Stimulated activated CD4-positive, alpha-beta T cell treated with anti-CD3 and anti-CD28 coated beads, TNF-alpha, amount 100 ng/mL, for 1 hour (primary cell): Measurements from ENCODE around the gene ZNF407.

ENCODE experiments used
- DNase-seq, 3 donors: peaks; one replicate each; pipeline ENCODE4 v3.0.0-alpha.2; 2020; ENCODE audit warnings: low read depth in 3 of 3, low spot score in 1 of 3

The ZNF407 gene

GRCh38 chr18:74784752-74785151, 187.1 kb downstream of the ZNF407 start:
- DNase-seq = no peak

- no peak for DNase-seq
Measured at GRCh38 chr18:74785632-74786031, 188.0 kb downstream of the ZNF407 start.

GRCh38 chr18:74788657-74789056, 191.0 kb downstream of the ZNF407 start:
- no peak for DNase-seq

DNA sequence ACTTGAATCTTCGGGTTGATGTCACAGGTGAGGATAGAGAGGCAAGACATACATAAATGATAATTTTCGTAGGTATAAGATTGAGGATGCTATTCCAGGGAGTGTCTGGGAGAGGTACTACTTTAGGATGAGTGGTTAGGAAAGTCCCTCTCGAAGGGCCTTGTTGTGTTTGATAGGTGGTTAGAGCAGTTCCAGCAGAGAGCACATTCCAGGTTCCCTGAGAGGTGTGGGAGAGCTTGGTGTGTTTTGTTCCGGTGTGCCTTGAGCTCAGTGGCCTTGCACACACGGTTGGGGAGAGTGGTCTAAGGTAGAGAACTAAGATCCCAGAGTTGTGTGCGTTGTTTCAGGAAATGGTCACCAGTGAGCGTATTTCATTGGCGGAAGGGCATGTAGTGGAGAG, 191.4 kb downstream of the ZNF407 start:
- no peak for DNase-seq

DNA sequence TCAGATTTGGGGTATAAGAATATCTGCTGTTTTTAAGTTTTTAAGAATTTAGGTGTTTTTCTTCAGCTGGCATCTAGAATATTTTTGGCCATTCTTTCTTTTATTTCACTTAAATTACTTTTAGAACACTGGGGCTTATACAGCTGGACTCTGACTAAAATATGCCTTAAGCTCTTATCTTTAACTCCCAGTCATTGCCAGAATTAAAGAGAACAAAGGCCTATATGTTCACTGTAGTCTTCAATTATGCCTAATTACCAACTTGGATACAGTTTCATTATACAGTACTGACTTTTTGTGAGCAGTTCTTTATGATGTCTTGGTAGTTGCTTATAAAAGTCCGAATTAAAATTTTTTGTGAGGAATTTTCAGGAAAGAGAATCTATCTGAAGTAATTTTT, 192.8 kb downstream of the ZNF407 start:
- no peak for DNase-seq

DNA sequence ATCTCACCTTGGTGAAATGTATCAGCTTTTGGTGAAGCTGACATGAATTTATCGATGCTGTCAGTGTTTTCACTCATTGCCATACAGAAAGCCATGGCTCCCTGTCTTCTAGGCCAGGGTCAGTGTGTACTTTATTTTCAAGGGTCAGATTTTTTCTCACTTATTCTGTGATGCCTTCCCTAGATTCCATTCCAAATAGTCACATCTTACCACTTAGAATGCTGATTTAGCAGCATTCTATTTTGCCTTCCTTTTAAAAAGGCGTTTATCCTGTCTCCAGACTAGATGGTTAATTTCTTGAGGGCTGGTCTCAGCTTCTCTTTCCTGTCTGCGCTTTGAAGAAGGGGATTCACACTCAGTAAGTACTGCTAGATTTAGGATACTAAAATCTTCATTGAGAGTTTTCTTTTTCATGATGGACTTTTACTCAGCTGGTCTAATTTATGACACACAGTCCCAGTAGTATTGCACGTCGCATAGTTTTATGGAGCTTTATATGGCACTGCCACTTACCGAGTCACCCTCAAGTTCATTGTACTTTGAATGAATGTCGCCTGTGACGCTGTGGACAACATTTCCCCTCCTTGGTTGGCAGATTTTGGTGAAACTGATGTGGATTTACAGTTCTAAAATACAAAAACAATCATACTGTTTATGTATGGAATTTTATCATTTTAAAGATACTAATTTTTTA, 194.0 kb downstream of the ZNF407 start:
- DNase-seq = no peak

GRCh38 chr18:74793746-74794145, 196.1 kb downstream of the ZNF407 start:
- DNase-seq = no peak

- no peak for DNase-seq
Measured at GRCh38 chr18:74795751-74796150, 198.1 kb downstream of the ZNF407 start.

GRCh38 chr18:74796211-74796610, 198.5 kb downstream of the ZNF407 start:
- DNase-seq = no peak

- DNase-seq = no peak
Measured at GRCh38 chr18:74796841-74797576, 199.3 kb downstream of the ZNF407 start.

GRCh38 chr18:74797577-74798151, 200.0 kb downstream of the ZNF407 start:
- DNase-seq = no peak

GRCh38 chr18:74799542-74799941, 201.9 kb downstream of the ZNF407 start:
- no peak for DNase-seq

DNA sequence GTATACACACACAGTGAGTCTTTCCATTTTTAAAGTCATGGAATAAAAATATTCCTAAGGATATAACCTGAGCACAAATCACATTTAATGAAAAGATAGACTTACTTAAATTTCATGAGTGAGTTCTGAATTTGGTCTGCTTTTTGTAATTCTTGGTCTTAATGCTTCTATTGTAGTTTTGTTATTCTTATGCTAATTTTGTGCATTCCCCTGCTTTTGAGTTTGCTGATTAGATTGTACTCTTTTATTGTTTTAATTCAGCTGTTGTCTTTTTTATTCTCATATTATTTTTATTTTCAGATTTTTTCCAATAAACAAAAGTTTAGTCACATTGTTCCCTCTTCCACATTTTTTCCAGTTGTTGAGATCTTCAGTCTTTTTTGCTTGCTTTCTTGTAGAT, 202.4 kb downstream of the ZNF407 start:
- DNase-seq = no peak

DNA sequence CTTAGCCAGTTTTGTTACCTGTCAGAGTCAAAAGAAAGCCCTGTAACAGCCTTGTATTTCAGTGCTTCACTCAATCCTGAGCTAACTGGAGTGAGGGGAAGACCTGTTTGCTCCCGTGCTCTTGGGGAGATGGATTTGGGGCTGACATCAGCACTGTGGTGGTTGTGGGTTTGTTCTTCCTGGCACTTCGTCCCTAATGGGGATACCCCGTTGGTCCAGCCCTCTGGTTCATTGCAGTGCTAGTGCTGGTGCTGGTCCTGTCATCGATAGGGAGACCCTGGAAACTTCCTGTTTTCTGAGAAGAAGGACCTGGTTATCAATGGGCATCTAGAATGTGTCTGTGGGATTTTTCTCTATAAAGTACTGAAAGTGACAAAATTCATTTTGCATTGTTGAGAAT, 205.4 kb downstream of the ZNF407 start:
- DNase-seq = no peak

- no peak for DNase-seq
Measured at GRCh38 chr18:74803769-74804168, 206.1 kb downstream of the ZNF407 start.

GRCh38 chr18:74804677-74805076, 207.0 kb downstream of the ZNF407 start:
- DNase-seq = no peak

- no peak for DNase-seq
Measured at GRCh38 chr18:74806073-74806472, 208.4 kb downstream of the ZNF407 start.

DNA sequence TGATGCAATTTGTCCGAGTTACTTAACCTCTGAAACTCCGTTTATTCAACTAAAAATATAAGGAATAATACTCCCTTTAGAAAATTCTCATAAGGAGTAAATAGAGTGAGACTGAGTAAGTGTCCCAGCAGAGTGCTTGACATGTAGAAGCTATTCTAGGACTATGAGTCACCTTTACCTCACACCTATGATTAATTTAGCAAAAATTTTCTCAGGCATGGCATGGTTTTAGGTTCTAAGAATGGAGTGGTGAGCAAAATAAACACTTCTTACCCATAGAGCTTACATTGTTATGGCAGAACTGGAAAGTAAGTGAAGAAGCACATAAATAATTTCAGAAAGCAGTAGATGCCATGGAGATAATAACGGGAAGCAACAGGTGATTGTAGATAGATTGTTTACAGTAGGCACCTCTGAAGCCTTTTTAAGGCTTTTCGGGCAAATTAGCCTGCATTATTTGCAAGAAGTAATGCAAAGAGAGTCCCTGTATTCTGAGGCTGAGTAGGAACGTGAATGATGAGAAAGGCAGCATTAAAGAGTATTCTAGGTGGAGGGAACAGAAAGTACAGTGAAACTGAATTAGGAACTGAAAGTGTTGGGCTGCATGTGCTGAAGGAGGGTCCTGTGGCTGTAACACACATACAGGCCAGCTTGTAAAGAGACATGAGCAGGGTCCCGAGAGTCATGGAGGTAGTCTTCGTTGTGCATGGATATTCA, 209.2 kb downstream of the ZNF407 start:
- DNase-seq = no peak

GRCh38 chr18:74817576-74817975, 219.9 kb downstream of the ZNF407 start:
- no peak for DNase-seq

DNA sequence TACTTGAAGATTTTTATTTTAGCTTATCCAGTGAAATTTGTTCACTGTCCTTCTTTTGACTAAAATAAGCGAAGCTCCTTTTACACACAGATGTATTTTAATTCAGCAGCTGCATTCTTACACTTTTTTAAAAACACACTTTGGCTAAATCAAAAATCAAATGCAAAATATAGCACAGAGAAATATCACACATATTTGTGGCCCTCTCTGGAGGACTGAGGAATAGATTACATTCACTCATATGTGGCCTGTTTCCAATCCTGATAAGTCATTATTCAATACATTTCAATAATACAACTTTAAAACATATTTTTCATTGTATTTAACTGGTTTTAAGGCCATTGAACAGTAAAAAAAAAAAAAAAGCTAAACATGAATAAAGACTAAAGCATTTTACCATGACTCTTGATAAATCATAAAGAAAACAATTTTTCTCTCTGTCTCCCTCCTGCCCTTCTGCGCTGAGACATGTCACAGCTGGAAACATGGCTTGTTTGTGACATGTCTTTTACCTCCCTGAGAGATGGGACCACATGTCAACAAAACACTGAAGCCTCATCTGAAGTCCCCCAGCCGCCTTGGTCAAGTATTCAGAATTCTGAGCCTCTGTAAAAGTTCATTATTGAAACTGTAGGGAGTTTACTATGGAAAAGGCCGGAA, 221.0 kb downstream of the ZNF407 start:
- no peak for DNase-seq

DNA sequence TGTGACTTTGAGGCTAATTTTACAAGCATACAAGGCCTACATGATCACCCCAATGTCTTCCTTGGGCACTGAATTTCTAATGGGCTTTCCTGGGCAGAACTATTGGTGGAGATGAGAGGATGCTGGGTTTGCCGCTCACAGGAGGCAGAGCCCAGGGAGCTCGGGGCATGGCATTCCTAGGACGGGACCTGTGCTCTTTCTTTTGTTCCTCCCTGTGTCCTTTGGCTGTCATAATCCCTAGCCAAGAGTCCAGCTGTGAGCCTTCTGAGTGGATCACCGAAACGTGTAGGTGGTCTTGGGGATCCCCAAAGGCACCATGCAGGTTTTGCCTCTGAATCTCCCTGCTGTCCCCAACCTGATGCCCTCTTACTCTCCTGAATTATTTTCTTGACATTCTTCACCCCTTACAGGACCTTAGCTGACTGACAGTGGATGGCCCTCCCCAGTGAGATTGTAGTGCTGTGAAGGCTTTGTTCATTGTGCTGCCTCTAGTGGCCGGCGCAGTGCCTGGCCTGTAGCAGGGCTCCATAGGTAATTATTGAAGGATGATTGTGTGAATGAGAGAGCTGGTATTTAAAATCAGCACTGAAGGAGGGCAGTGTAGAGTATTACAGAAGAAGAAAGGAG, 221.9 kb downstream of the ZNF407 start:
- no peak for DNase-seq
